ENCODE results near the gene IZUMO4.

- no peak for TF ChIP-seq CTCF (IDR thresholded peaks at IDR 0.05 in 4 of 5, conservative IDR thresholded peaks at IDR 0.05 in 1 of 5)
- TF ChIP-seq POLR2A (IDR thresholded peaks at IDR 0.05), result no peak
Observed at GRCh38 chr19:2062770-2063169, 33.9 kb upstream of the IZUMO4 start.

Data from gastrocnemius medialis (tissue), 4 donors.